GM19025 (cell line): ENCODE results near the gene ITPKC.

ENCODE experiments used
- ATAC-seq: cut with Tn5 transposase; IDR thresholded peaks from one replicate; pipeline ENCODE4 v1.9.1; 2021; ENCODE audit warnings: mild to moderate bottlenecking, low read depth, moderate library complexity; ENCODE audit not compliant: unreplicated experiment

The ITPKC gene

GRCh38 chr19:40737102-40737644 is 20.3 kb downstream of the ITPKC start:
- ATAC-seq, result no peak

DNA sequence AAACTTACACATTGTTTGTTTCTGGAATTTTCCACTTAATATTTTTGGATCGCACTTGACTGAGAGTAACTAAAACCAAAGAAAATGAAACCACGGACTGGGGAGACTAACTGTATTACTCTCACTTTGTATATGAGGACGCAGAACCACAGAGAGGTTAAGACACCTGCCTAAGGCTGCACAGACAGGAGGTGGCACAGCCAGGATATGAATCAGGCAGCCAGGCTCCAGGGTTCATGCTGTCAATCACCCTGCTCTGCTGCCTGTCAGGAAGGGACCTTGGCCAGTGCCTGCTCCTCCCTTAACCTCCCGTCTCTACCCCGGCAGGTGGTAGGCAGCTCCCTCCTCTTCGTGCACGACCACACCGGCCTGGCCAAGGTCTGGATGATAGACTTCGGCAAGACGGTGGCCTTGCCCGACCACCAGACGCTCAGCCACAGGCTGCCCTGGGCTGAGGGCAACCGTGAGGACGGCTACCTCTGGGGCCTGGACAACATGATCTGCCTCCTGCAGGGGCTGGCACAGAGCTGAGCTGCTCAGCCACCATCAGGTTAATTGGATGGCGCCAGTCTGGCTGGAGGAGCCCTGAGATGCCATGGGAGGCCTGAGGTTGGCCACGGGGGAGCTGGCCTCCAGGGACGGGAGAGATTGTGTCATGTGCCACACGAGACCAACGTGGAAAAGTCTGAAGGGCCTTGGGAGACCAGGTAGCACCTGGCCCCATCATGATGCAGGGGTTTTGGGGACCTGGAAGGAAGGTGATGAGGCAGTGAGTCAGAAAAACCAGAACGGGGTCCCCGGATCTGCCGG is 22.3 kb downstream of the ITPKC start:
- no peak for ATAC-seq

DNA sequence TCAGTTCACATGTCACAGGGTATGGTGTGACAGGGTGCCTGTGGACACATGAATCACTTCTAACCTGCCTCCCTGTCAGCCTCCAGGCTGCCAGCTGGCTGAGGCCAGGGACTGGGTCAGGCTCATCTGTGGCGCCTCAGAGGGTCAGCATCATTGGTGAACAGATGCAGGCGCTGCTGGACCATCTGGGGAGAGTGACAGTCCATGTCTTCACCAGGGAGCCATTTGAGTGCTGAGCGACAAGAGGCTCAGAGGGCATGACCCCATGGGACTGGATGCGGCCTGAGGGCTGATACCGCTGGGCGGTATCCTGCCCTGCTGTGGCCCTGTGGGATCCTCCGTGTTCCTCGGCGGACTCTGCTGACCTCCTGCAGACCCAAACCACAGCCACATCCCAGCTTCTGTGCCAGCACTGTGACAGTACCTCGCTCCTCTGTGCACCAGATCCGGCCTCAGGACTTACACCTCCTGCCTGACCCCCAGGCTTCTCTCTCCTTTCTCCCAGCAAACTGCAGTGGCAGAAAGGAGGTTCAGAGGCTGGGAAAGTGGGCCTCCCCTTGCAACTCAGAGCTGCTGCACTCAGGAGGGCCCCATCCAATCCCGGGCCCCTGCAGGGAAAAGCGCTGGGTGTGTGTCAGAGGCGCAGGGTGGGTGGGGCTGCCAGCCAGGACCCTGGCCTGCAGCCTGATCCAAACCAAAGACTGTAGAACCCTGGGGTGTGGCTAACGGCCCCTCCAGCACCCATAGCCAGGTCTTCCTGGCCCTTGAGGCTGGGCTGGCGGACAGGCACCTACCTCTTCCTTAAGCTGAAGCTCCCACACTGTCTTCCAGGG is 23.2 kb downstream of the ITPKC start:
- ATAC-seq, result no peak

DNA sequence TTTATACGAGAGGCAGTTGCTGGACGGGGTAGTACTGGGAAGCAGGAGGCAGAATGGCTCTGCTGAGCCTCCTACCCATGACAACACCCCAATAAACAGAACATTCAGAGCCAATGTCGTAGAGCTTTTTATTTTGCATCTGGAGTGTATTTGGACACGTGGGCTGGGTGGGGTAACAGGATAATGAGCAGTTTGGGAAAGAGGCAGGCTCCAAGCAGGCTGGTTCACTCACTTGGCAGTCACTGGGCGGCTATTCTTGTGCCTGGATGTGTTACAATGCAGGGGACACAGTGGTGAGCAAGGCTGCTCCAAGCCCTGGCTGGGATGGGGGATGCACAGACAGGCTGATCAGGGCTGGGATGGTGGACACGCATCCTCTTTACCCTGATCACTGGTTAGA is 23.8 kb downstream of the ITPKC start:
- no peak for ATAC-seq

GRCh38 chr19:40741527-40742390 is 24.8 kb downstream of the ITPKC start:
- no peak for ATAC-seq

GRCh38 chr19:40742477-40742876 is 25.6 kb downstream of the ITPKC start:
- no peak for ATAC-seq

DNA sequence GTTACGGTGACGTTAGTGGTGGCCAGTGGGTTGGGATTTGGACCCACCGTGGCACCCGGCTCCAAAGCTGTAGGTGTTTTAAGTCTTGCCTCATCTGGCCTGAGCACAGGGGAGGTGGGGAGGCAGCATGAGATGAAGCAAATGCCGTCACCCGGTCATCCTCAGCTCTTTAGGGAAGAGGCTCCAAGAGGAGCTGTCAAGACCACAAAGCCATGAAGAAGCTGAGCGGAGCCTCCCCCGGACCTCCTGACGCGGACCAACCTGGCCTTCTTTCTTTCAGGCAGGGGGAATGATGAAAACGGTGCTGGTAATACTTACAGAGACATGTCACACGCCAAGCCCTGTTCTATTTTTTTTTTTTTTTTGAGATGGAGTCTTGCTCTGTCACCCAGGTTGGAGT is 26.0 kb downstream of the ITPKC start:
- no peak for ATAC-seq

DNA sequence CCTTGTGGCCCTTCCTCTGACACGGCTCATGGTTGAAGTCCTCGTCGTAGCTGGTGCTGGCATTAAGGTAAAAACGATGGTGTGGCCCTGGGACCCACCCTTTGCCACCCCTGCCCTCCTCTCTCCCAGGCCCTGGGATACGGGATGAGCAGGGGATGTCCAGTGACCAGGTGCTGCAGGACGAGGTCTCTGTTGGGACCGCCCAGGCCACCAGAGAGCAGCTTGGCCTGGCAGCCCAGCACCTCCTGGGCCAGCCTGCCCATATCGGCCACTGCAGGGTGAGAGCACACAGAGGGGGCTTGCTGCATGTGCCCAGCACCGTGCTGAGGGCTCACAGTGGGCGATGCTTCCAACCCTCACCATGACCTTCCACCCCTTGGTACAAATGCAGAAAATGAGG is 27.0 kb downstream of the ITPKC start:
- ATAC-seq, result no peak

- ATAC-seq, result no peak
Observed at GRCh38 chr19:40744554-40745401, 27.9 kb downstream of the ITPKC start.

DNA sequence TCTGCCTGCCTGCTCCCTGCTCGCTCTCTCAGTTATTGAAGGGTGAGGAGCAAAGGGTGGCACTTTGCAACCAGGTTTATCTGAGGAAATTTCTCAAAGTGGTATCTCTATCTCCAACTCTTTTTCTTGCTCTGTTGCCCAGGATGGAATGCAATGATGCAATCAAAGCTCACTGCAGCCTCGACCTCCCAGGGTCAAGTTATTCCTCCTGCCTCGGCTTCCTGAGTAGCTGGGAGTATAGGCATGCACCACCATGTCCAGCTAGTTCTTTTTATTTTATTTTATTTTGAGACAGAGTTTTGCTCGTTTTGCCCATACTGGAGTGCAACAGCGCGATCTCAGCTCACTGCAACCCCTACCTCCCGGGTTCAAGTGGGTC is 28.5 kb downstream of the ITPKC start:
- no peak for ATAC-seq

- ATAC-seq, result no peak
Observed at GRCh38 chr19:40747536-40747935, 30.6 kb downstream of the ITPKC start.

- peak; percentile 80 for ATAC-seq
Observed at GRCh38 chr19:40750058-40750873, 33.4 kb downstream of the ITPKC start, which contains the start of gene ACTMAP. Gene ACTMAP (minus strand): TSS chr19:40750477. CDS start chr19:40749803, 674 bp downstream.

- peak; percentile 37 for ATAC-seq
Observed at GRCh38 chr19:40750874-40751537, 34.1 kb downstream of the ITPKC start, which contains the start of gene SNRPA. Gene SNRPA (plus strand): TSS chr19:40751203. CDS start chr19:40751409, 206 bp downstream.

DNA sequence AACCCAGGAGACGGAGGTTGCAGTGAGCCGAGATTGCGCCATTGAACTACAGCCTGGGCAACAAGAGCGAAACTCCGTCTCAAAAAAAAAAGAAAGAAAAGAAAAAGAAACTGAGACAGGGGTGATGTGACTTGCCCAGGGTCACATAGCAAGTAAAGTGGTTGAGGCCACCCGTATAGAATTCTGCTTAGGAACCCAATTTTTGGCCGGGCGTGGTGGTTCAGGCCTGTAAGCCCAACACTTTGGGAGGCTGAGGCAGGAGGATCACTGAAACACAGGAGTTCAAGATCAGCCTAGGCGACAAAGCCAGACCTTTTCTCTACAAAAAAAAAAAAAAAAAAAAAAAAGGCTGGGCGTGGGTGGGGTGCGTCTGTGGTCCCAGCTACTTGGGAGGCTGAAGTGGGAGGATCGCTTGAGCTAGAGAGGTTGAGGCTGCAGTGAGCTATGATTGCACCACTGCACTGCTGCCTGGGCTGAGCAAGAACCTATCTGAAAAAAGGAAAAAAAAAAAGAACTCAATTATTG is 35.4 kb downstream of the ITPKC start:
- no peak for ATAC-seq

GRCh38 chr19:40754611-40755247 is 37.8 kb downstream of the ITPKC start:
- no peak for ATAC-seq

GRCh38 chr19:40755248-40755624 is 38.3 kb downstream of the ITPKC start:
- ATAC-seq, result no peak

GRCh38 chr19:40755791-40756190 is 38.9 kb downstream of the ITPKC start:
- ATAC-seq, result no peak
